Spleen (tissue), 7 donors: ENCODE data around the gene BPHL.

Source experiments
- CTCF ChIP-seq, 11 experiments: fragments of 200-600 bp in 7 of 11; fragments of 450-650 bp in 4 of 11; sonication (generic) in 4 of 11; IDR thresholded peaks in 8 of 11; conservative IDR thresholded peaks in 3 of 11; 1 replicate in 7 of 11; 2 replicates in 4 of 11; pipeline versions ENCODE4 v1.4.0 to v1.8.0; 2016 to 2021; ENCODE audit warnings: antibody characterized with exemption in 11 of 11, inconsistent platforms in 4 of 11, mild to moderate bottlenecking in 1 of 11
- POLR2A ChIP-seq, 3 donors: fragments of 450-650 bp; IDR thresholded peaks; one replicate each; pipeline ENCODE4 v1.5.1; 2017; ENCODE audit warnings: antibody characterized with exemption in 3 of 3, mild to moderate bottlenecking in 1 of 3
- POLR2AphosphoS5 ChIP-seq, 3 donors: sonication (generic); formaldehyde crosslinking; IDR thresholded peaks; one replicate each; pipeline ENCODE4 v1.5.1; 2017; ENCODE audit warnings: antibody characterized with exemption in 3 of 3
- donor health status: DM: no; HTN: no; CAD: no; lungs with moderate emphysema.
- donor health status: DM: no; HTN: no; CAD: no.
- donor health status: DM: no; HTN: no; CAD: no.

GRCh38 chr6:3108746-3109414 is 9.6 kb upstream of the BPHL start:
- TF ChIP-seq POLR2AphosphoS5 (IDR thresholded peaks at IDR 0.05) (no peak), CTCF (IDR thresholded peaks at IDR 0.05 in 8 of 11, conservative IDR thresholded peaks at IDR 0.05 in 3 of 11) (no peak), POLR2A (IDR thresholded peaks at IDR 0.05) (no peak)
